Stimulated activated CD4-positive, alpha-beta T cell treated with anti-CD3 and anti-CD28 coated beads, Interleukin-15, amount 100 ng/mL, for 24 hours (primary cell): ENCODE data around the gene TYRP1.

ENCODE experiments used
- DNase-seq: peaks from one replicate; pipeline ENCODE4 v3.0.0-alpha.2; 2020

TYRP1 gene

DNA sequence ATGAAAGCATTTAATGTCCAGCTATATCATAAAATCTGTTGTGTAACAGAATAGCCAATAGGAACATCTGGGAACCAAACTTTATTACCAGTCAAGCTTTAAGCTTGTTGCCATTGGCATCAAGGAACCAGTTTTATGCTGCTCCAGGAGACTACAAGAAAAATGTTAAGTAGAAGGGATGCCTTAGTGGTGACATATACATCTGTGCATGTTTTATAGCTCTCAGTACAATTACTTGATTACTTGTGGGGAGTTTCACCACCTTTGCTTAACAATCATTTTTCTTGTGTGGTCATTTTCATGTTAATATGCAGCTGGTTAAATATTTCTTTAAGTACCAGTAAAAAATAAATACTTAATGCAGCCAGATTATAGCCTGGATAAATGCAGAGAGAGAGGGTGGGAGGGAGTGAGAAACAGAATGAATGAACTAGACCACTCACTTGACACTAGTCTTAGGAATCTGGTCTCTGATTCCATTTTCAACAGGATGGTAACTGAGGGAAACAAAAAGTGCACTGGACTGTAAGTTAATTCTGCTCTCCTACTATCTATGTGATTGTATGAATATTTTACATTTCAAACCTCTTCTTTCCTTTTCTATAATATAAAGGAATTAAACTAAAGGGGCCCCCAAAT is 45.9 kb downstream of the TYRP1 start:
- no peak for DNase-seq

DNA sequence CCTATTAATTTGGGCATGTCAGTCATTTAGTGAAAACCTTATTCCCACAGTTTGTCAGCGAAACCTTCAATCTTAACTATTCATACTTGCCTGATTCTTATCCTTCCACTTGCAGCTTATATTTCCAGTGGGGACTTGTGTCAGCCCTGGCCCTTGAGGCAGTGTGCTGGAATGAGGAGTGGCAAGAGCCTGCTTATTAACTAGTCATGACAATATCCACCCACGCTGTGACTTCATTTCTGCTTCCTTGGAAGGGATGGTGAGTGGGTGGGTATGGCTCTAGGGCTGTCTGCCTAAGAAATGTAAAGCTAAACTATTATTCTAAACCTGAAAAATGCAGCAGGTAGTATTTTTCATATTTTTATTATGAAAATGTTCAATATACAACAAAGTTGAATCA is 47.7 kb downstream of the TYRP1 start:
- no peak for DNase-seq

DNA sequence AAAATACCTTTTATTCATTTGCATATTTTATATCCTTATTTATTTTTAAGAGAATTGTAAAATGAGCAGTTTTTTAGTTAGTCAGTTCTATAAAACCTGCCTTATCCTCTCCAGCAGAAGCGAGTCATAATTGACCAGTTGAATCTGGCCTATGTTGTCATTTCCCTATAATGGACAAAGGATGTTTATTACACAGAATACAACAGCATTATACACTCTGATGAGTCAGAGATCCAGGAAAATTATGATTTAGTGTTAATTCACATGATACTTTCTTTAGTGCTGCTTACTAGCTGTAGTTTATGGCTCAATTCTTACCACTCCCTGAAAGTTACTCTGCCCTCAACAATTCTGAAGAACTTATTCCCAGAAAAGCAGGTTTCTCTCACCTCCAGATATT is 54.8 kb downstream of the TYRP1 start:
- DNase-seq, result no peak

DNA sequence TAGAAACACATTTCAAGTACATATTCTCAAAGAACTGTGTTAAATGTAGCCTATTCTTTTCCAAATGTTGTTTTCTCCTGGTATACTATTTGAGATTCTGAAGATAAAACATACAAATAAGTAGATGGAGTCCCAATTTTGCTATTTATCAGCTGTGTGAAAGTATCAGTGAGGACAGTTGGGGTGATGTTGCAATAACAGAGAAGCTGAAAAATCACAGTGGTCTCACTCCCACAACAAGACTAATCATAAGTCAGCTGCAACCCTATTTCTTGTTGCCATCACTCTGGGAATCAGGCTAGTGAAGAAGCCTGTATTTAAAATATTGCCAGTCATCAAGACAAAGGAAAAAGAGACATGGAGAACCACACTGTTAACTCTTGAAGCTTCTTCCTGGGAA is 55.8 kb downstream of the TYRP1 start:
- DNase-seq, result no peak

DNA sequence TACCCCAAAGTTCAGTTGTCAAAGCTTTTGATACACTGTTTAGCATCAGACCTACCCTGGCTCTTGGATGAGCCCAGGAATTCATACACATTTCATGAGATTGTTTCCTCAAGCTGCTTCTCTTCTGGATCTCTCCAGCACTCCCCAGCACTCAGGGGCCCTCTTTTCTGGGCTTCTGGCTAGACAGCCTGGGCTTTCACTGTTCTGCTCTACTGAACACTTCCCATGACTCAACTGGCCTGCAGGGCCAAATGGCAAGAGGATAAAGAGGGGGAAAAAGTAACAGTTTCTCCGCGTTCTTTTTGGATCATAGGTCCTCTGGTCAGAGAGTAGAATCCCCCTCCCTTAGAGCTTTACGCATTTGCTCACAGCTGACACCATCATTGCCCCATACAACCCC is 60.7 kb downstream of the TYRP1 start:
- no peak for DNase-seq

DNA sequence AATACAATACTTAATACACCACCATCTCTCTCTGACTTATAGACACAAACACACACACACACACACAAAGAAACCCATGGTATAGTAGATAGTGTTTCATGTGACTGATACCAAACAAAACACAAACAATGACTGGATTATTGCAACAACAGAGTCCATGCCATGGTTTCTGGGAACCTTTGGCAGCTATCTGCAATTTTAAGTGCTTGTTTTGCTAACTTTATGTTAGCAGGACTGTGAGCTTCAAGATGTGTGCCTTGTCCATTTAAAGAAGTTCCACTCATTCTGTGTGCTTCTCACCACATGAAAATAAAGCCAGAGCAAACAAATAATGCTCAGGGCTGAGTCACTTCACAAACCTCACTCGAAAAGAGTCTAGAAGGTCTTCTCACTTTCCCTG is 66.6 kb downstream of the TYRP1 start:
- DNase-seq, result no peak
